ENCODE measurements around the gene OR13H1.
"Not testable (repeated sequence)": the region's sequence is repeated elsewhere in the genome, so short reads cannot be mapped to it uniquely, and the experiment has no call there.

- not testable (repeated sequence) for TF ChIP-seq CTCF (conservative IDR thresholded peaks at IDR 0.05; ENCODE audit: low read depth, low read length); CEBPB (IDR thresholded peaks at IDR 0.05; ENCODE audit: low read depth, low read length); SMC3 (IDR thresholded peaks at IDR 0.05; ENCODE audit: low read depth, low read length); RFX5 (IDR thresholded peaks at IDR 0.05; ENCODE audit: low read depth, low read length)
Observed at GRCh38 chrX:131552453-131552852, 8.6 kb downstream of the OR13H1 start.
